Left lung (tissue), 10 donors: ENCODE results near the gene FGFRL1. TPM values are rescaled to one million over a fixed set of nuclear protein-coding genes. Genes with fewer than 3 reads are reported as not detected.

ENCODE experiments used
- ATAC-seq: fragments of 200-7000 bp; cut with Tn5 transposase; one replicate; pipeline ENCODE4 v1.9.1; 2020; ENCODE audit warnings: moderate library complexity
- DNase-seq, 4 donors: peaks; one replicate each; pipeline ENCODE4 v3.0.0-alpha.2; 2013 to 2020
- H3K27ac ChIP-seq, 2 donors: fragments of 200-600 bp; sonication (generic) in 1 of 2; one replicate each; pipeline versions ENCODE4 v1.5.0 to v1.8.0; 2020 to 2021
- H3K27me3 ChIP-seq, 2 donors: fragments of 200-600 bp; sonication (generic) in 1 of 2; one replicate each; pipeline versions ENCODE4 v1.5.0 to v1.8.0; 2020 to 2021
- H3K36me3 ChIP-seq, 2 donors: fragments of 200-600 bp; sonication (generic) in 1 of 2; one replicate each; pipeline versions ENCODE4 v1.5.0 to v1.8.0; 2020 to 2021
- H3K4me1 ChIP-seq, 2 donors: fragments of 200-600 bp; one replicate each; pipeline ENCODE4 v1.8.0; 2021
- H3K4me3 ChIP-seq, 2 donors: fragments of 200-600 bp; sonication (generic) in 1 of 2; one replicate each; pipeline versions ENCODE4 v1.5.0 to v1.8.0; 2020 to 2021; ENCODE audit warnings: mild to moderate bottlenecking in 1 of 2
- H3K9me3 ChIP-seq, 2 donors: fragments of 200-600 bp; sonication (generic) in 1 of 2; one replicate each; pipeline versions ENCODE4 v1.5.0 to v1.8.0; 2020 to 2021
- intact Hi-C, 2 donors: fragments of 100-400 bp; cut with DNase I; formaldehyde crosslinking; loops; one replicate each; pipeline versions ENCODE4 v1.11.2 to v1.14.2; 2022
- polyA plus RNA-seq, 6 donors: library from polyadenylated mRNA; unstranded; fragments of 120-200 nt; gene quantifications; one replicate each; pipeline ENCODE4 v1.2.1, GENCODE V29; 2013; ENCODE audit not compliant: insufficient read length in 6 of 6
- total RNA-seq, 2 donors: library from RNA; stranded (reverse); fragmentation: NEBNext Ultra II Directional; extraction: Animal tissue kit (Norgen Biotek cat#: 25700); gene quantifications; one replicate each; pipeline ENCODE4 v1.2.1, GENCODE V29; 2021
- TF ChIP-seq, protein P1 (sequence below), 2 donors: fragments of 200-600 bp; sonication (generic) in 1 of 2; IDR thresholded peaks; one replicate each; pipeline versions ENCODE4 v1.5.0 to v1.8.0; 2021; ENCODE audit warnings: antibody characterized with exemption in 2 of 2
- donor health status: DM: no; HTN: yes; CAD: no.
- donor health status: DM: no; HTN: no; CAD: no.

FGFRL1 gene
- total and polyA plus RNA-seq, 8 donors = 16.3 to 31.2 (median 21.3) TPM

DNA sequence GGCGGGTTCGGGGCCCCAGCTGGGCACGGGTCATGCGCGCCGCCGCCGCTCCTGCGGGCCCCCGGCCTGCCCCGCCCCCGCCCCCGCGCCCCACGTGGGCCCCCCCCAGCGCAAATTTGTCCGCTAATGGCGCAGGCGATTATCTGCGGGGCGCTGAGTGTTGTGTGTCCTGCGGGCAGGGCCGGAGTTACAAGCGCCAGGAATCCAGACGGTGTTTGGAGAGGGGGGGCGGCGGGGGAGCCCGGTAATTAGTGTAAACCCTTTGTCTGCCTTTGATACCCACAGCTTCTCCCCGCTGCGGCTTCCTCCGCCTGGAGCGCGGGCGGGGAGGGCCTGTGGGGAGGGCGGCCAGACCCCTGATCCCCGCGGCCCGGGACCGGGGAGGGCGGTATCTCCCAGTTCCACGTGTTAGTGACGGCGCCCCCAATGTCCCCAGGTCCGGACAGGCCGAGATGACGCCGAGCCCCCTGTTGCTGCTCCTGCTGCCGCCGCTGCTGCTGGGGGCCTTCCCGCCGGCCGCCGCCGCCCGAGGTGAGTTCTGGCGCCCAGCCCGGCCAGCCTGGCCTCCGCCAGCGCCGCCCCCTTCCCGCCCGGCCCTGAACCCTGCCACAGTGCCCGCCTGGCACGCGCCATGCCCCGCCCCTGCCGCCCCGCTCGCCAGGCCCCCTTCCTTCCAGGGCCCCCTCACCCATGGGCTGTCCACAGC is 761 bp downstream of the FGFRL1 start:
- H3K27ac ChIP-seq = no peak overlapping the region
- peaks cover 14 to 40% of the 10 kb centered on the region in 2 donors for H3K27me3 ChIP-seq
- no peaks in the 10 kb centered on the region for H3K36me3 ChIP-seq
- DNase-seq (no peak), ATAC-seq (peak; percentile 1)
- H3K4me1 ChIP-seq = peaks cover 15 to 29% of the 10 kb centered on the region in 2 donors
- TF ChIP-seq, protein P1, sequence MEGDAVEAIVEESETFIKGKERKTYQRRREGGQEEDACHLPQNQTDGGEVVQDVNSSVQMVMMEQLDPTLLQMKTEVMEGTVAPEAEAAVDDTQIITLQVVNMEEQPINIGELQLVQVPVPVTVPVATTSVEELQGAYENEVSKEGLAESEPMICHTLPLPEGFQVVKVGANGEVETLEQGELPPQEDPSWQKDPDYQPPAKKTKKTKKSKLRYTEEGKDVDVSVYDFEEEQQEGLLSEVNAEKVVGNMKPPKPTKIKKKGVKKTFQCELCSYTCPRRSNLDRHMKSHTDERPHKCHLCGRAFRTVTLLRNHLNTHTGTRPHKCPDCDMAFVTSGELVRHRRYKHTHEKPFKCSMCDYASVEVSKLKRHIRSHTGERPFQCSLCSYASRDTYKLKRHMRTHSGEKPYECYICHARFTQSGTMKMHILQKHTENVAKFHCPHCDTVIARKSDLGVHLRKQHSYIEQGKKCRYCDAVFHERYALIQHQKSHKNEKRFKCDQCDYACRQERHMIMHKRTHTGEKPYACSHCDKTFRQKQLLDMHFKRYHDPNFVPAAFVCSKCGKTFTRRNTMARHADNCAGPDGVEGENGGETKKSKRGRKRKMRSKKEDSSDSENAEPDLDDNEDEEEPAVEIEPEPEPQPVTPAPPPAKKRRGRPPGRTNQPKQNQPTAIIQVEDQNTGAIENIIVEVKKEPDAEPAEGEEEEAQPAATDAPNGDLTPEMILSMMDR (IDR thresholded peaks at IDR 0.05) = no peak
- H3K4me3 ChIP-seq = peak overlapping the region; percentile 34 to 49
- intact Hi-C loops = no loop called here
- no peaks in the 10 kb centered on the region for H3K9me3 ChIP-seq

DNA sequence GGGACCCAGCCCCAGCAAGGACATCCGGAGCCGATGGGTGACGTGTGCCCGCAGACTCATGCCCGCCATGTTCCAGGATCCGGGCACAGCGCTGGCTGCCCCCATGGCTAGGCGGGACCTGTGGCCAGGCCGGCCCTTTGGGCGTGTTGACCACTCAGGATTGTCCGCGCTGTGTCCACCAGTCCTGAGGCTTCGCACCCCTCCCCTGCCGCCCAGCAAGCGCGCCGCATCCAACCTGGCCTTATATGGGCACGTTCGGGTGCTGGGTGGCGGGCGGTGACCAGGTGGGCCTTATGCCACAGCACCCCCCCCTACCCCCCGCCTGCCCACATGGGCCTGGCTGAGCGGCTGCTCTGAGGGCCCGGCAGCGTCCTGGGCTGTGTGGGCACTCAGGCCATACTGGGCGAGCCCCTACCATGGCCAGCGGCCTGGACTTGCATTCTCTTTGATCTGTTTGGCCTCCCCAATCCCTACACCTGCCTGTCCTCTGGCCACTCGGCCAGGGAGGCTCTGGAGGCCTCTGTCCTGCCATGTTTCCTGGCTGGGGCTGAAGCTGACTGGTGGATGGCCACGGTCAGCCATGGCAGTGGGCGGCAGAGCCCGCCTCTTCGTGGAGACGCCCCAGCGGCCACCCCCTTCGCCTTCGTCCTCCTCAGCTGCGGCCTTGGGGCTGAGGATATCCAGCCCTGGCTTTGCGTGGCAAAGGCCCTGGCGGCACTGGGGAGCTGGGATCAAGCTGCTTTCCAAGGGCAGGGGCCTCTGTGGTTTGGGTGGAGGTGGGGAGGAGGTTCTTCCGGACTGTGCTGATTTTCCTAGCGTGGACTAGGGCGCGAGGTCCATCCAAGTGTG is 2.0 kb downstream of the FGFRL1 start:
- intact Hi-C loops = no loop called here
- no peaks in the 10 kb centered on the region for H3K9me3 ChIP-seq
- H3K27me3 ChIP-seq = peaks cover 6 to 27% of the 10 kb centered on the region in 2 donors
- peaks cover 15 to 29% of the 10 kb centered on the region in 2 donors for H3K4me1 ChIP-seq
- ATAC-seq (no peak), DNase-seq (no peak)
- TF ChIP-seq, protein P1 (IDR thresholded peaks at IDR 0.05) = no peak
- H3K4me3 ChIP-seq = no peak overlapping the region
- no peak overlapping the region for H3K27ac ChIP-seq
- H3K36me3 ChIP-seq = no peaks in the 10 kb centered on the region

DNA sequence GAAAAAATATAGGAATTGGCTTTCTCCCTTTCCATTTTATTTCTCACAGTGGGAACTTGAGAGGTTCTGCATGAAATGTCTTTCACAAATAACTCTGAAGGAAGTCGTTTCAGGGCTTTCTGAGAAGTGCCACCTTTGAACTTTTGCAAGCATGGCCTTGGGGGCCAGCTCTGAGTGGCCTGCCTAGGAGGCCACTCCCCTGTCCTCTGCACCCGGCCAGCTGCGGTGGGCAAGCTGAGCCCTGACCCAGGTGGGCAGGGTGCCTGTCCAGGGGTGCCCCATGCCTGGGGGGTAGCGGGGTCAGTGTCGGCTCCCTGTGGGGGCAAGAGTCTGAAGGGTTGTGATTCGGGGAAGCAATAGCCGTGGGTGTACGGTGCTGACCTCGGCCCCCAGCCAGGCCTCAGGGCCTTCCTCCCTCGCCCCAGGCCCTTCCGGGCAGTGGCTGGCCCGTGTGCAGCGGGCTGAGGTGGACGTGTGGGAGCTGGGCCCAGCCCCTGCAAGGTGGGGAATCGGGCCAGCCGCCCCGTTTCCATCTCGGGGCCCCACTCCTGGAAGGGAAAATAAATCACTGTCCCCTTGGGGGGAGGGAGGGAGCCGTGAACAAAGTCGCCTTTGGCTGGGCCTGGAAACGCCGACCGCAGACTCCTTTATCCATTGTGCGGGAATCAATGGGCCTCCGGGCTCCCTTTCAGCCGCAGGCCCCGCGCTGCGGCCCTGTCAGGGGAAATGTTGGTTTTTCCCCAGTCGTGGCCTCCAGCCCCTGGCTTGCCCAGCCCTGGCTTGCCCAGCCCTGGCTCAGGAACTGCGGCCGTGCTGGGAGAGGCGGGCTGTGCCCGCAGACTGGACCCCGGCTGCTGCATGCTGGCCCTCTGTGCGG is 3.1 kb downstream of the FGFRL1 start:
- intact Hi-C loops = no loop called here
- ATAC-seq (no peak), DNase-seq (no peak)
- TF ChIP-seq, protein P1 (IDR thresholded peaks at IDR 0.05) = no peak
- H3K9me3 ChIP-seq = no peaks in the 10 kb centered on the region
- peaks cover 11 to 22% of the 10 kb centered on the region in 2 donors for H3K4me1 ChIP-seq
- H3K27me3 ChIP-seq = peaks cover 0 to 19% of the 10 kb centered on the region in 2 donors
- no peak overlapping the region for H3K27ac ChIP-seq
- no peak overlapping the region for H3K4me3 ChIP-seq
- H3K36me3 ChIP-seq = no peaks in the 10 kb centered on the region

DNA sequence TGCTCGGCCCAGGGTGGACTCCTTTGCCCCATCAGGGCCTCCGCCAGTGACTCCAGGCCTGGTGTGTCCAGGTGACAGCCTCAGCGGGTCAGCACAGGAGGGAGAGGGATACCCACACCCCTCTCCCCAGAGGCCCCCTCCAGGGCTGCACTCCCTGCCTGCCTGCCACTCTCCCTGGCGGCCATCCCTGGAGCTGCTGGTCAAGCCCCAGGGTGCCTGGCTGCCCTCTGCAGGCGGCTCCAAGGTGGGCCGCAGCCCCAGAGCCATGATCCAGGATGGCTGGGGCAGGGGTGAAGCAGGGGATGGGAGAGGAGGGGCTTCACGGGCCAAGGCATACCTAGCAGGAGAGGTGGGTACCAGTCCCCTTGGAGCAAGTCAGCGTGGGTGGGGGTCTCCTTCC is 3.8 kb downstream of the FGFRL1 start:
- no peak for ATAC-seq
- DNase-seq = no peak
- TF ChIP-seq, protein P1 (IDR thresholded peaks at IDR 0.05) = no peak
- H3K4me1 ChIP-seq = peaks cover 8 to 18% of the 10 kb centered on the region in 2 donors
- no peaks in the 10 kb centered on the region for H3K9me3 ChIP-seq
- H3K36me3 ChIP-seq = no peaks in the 10 kb centered on the region
- H3K27me3 ChIP-seq = peaks cover 0 to 15% of the 10 kb centered on the region in 2 donors
- H3K27ac ChIP-seq = no peak overlapping the region
- intact Hi-C loops = no loop called here
- H3K4me3 ChIP-seq = no peak overlapping the region
